KMS-11 (cell line): ENCODE measurements around the gene ACOXL.

ENCODE experiments used
- H2AFZ ChIP-seq: fragments of 200-600 bp; sonication (generic); 2 replicates; pipeline ENCODE4 v1.6.1; 2016; ENCODE audit warnings: antibody characterized with exemption, mixed run types, low read depth
- H3K27ac ChIP-seq: fragments of 200-600 bp; sonication (generic); 2 replicates; pipeline ENCODE4 v1.6.1; 2016; ENCODE audit warnings: mild to moderate bottlenecking, mixed run types
- H3K27me3 ChIP-seq: fragments of 200-600 bp; sonication (generic); 2 replicates; pipeline ENCODE4 v1.6.1; 2017; ENCODE audit warnings: mild to moderate bottlenecking, low read depth, mixed run types, moderate library complexity; ENCODE audit not compliant: insufficient read depth
- H3K36me3 ChIP-seq: fragments of 200-600 bp; sonication (generic); 2 replicates; pipeline ENCODE4 v1.6.1; 2017; ENCODE audit warnings: mild to moderate bottlenecking, mixed run types; ENCODE audit not compliant: insufficient read depth
- H3K4me1 ChIP-seq: fragments of 200-600 bp; sonication (generic); 2 replicates; pipeline ENCODE4 v1.6.1; 2016; ENCODE audit warnings: mild to moderate bottlenecking, low read depth, mixed run types; ENCODE audit not compliant: poor library complexity, severe bottlenecking
- H3K4me2 ChIP-seq: fragments of 200-600 bp; sonication (generic); 2 replicates; pipeline ENCODE4 v1.7.0; 2016; ENCODE audit warnings: mild to moderate bottlenecking, mixed run types
- H3K4me3 ChIP-seq: fragments of 200-600 bp; sonication (generic); IDR thresholded peaks from 2 replicates; pipeline ENCODE4 v1.6.1; 2017; ENCODE audit warnings: low read depth, low read length, mixed read lengths; ENCODE audit not compliant: insufficient read depth
- H3K79me2 ChIP-seq: fragments of 200-600 bp; sonication (generic); 2 replicates; pipeline ENCODE4 v1.6.1; 2016; ENCODE audit warnings: low read depth, mixed run types; ENCODE audit not compliant: insufficient read depth
- H3K9ac ChIP-seq: fragments of 200-600 bp; sonication (generic); 2 replicates; pipeline ENCODE4 v1.6.1; 2016; ENCODE audit warnings: mild to moderate bottlenecking, mixed run types
- H4K20me1 ChIP-seq: fragments of 200-600 bp; sonication (generic); 2 replicates; pipeline ENCODE4 v1.6.1; 2016; ENCODE audit warnings: mild to moderate bottlenecking, mixed run types; ENCODE audit not compliant: insufficient read depth
- TF ChIP-seq, protein P1 (sequence below): fragments of 200-600 bp; sonication (generic); conservative IDR thresholded peaks from 2 replicates; pipeline ENCODE4 v1.6.1; 2017; ENCODE audit warnings: low read depth, mild to moderate bottlenecking, antibody characterized with exemption, low read length, moderate library complexity, mixed read lengths

Gene ACOXL

DNA sequence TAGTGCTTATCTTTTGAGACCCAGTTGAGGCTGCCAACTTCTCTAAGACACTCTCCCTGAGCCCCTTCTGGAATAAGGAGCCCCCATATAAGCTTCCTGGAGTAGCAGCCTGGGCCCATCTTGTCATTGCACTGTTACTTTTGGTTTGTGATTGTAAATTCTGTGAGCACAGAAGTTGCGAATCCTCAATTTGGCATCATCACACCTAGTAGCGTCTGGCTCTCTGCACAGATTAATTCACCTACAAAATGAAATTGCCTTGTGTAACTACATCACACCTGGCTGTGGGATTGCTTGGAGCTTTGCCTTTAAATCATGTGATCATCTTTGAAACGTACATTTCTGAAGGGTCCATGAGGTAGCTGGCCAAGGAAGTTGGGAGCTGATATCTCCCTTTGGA is 195.2 kb downstream of the ACOXL start:
- Histone ChIP-seq H3K36me3 (no peaks in the 10 kb centered on the region), H3K27me3 (no peaks in the 10 kb centered on the region), H3K4me2 (no peak overlapping the region), H3K9ac (no peak overlapping the region), H3K27ac (no peak overlapping the region), H3K4me1 (no peaks in the 10 kb centered on the region), H3K79me2 (no peaks in the 10 kb centered on the region), H4K20me1 (no peaks in the 10 kb centered on the region), H3K4me3 (no peak overlapping the region), H2AFZ (no peak overlapping the region)
- TF ChIP-seq, protein P1, sequence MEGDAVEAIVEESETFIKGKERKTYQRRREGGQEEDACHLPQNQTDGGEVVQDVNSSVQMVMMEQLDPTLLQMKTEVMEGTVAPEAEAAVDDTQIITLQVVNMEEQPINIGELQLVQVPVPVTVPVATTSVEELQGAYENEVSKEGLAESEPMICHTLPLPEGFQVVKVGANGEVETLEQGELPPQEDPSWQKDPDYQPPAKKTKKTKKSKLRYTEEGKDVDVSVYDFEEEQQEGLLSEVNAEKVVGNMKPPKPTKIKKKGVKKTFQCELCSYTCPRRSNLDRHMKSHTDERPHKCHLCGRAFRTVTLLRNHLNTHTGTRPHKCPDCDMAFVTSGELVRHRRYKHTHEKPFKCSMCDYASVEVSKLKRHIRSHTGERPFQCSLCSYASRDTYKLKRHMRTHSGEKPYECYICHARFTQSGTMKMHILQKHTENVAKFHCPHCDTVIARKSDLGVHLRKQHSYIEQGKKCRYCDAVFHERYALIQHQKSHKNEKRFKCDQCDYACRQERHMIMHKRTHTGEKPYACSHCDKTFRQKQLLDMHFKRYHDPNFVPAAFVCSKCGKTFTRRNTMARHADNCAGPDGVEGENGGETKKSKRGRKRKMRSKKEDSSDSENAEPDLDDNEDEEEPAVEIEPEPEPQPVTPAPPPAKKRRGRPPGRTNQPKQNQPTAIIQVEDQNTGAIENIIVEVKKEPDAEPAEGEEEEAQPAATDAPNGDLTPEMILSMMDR = no peak

DNA sequence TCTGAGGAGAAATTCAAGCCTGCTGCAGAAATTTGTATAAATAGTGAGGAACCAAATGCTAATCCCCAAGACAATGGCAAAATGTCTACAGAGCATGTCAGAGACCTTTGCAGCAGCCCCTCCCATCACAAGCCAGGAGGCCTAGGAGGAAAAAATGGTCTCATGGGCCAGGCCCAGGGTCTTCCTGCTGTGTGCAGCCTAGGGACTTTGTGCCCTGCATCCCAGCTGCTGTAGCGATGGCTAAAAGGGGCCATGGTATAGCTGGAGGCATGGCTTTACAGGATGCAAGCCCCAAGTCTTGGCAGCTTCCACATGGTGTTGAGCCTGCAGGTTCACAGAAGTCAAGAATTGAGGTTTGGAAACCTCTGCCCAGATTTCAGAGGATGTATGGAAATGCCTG is 197.2 kb downstream of the ACOXL start:
- Histone ChIP-seq H4K20me1 (no peaks in the 10 kb centered on the region), H3K9ac (no peak overlapping the region), H3K27me3 (no peaks in the 10 kb centered on the region), H3K36me3 (no peaks in the 10 kb centered on the region), H3K79me2 (no peaks in the 10 kb centered on the region), H3K4me2 (no peak overlapping the region), H3K27ac (no peak overlapping the region), H3K4me1 (no peaks in the 10 kb centered on the region), H3K4me3 (no peak overlapping the region), H2AFZ (no peak overlapping the region)
- TF ChIP-seq, protein P1 = no peak

DNA sequence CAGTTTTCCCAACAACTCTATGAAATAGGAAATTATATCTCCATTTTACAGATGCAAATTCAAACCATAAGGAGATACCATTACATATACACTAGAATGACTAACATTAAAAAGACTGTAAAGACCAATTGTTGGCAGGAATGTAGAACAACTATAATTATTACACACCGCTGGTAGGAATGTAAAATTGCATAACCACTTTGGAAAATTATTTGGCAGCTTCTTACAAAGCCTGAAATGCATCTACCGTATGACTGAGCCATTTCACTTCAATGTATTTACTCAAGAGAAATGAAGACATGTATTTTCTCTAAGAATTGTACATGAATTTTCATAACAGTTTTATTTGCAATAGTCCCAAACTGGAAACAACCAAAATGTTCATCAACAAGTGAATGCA is 199.3 kb downstream of the ACOXL start:
- Histone ChIP-seq H2AFZ (no peak overlapping the region), H3K4me3 (no peak overlapping the region), H4K20me1 (no peaks in the 10 kb centered on the region), H3K4me2 (no peak overlapping the region), H3K79me2 (no peaks in the 10 kb centered on the region), H3K27ac (no peak overlapping the region), H3K4me1 (no peaks in the 10 kb centered on the region), H3K27me3 (no peaks in the 10 kb centered on the region), H3K36me3 (no peaks in the 10 kb centered on the region), H3K9ac (no peak overlapping the region)
- TF ChIP-seq, protein P1 = no peak

DNA sequence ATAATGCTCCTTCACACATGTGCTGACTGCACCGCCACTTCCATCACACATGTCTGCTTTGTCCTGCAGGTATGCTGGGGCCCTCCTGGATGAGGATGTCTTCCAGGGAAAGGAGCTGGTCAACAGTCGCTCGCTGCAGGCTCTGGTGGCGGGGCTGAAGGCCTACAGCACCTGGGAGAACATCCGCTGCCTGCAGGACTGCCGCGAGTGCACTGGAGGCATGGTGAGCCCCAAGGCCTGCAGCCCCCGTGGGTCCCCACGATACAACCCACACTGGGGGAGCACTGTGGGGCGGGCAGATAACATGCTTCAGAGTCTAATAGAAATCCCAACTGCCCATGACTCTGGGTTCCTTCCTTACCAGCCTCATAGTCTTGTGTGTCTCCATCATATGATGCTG is 201.0 kb downstream of the ACOXL start:
- TF ChIP-seq, protein P1 = no peak

More for the DNA sequence above, 201.0 kb downstream of the ACOXL start:
- H3K9ac ChIP-seq = no peak overlapping the region
- H2AFZ ChIP-seq = no peak overlapping the region
- H3K4me2 ChIP-seq = no peak overlapping the region
- no peaks in the 10 kb centered on the region for H3K36me3 ChIP-seq
- H4K20me1 ChIP-seq = no peaks in the 10 kb centered on the region
- no peaks in the 10 kb centered on the region for H3K27me3 ChIP-seq
- H3K4me3 ChIP-seq = no peak overlapping the region
- H3K27ac ChIP-seq = no peak overlapping the region
- no peaks in the 10 kb centered on the region for H3K79me2 ChIP-seq
- H3K4me1 ChIP-seq = no peaks in the 10 kb centered on the region
